Measurements from ENCODE around the gene EME2.

DNA sequence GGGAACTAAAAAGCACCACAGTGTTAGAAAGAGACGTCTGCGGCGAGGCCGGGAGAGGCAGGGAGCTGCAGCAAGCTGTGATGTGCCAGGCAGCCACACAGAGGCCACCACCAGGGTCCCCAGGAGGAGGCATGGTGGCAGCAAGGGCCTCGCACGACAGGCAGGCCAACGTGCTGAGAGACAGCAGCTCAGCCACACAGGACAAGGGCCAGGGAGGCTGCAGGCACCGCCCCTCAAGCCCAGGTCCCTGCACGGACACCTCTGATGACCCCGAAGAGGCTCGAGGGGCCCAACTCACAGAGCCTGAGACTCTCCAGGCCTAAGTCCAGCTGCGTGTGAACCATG, 48.3 kb downstream of the EME2 start:
- TF ChIP-seq, protein P1, sequence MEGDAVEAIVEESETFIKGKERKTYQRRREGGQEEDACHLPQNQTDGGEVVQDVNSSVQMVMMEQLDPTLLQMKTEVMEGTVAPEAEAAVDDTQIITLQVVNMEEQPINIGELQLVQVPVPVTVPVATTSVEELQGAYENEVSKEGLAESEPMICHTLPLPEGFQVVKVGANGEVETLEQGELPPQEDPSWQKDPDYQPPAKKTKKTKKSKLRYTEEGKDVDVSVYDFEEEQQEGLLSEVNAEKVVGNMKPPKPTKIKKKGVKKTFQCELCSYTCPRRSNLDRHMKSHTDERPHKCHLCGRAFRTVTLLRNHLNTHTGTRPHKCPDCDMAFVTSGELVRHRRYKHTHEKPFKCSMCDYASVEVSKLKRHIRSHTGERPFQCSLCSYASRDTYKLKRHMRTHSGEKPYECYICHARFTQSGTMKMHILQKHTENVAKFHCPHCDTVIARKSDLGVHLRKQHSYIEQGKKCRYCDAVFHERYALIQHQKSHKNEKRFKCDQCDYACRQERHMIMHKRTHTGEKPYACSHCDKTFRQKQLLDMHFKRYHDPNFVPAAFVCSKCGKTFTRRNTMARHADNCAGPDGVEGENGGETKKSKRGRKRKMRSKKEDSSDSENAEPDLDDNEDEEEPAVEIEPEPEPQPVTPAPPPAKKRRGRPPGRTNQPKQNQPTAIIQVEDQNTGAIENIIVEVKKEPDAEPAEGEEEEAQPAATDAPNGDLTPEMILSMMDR (IDR thresholded peaks at IDR 0.05) = no peak
- TF ChIP-seq POLR2A (IDR thresholded peaks at IDR 0.05) = no peak

Data from thyroid gland (tissue), 4 donors.